Measurements from ENCODE around the gene ROBO1.

- TF ChIP-seq CTCF (IDR thresholded peaks at IDR 0.05) = no peak
- TF ChIP-seq EZH2phosphoT487 (IDR thresholded peaks at IDR 0.05) = no peak
- TF ChIP-seq EZH2 (IDR thresholded peaks at IDR 0.05) = no peak
Observed at GRCh38 chr3:78872195-78872594, 895.6 kb downstream of the ROBO1 start.
